Measurements from ENCODE around the gene CES3. TPM values are rescaled to one million over a fixed set of nuclear protein-coding genes. Genes with fewer than 3 reads are reported as not detected.

The CES3 gene
- total and polyA plus RNA-seq, 12 donors = 0.22 to 1.7 (median 0.67) TPM; not detected in 1

DNA sequence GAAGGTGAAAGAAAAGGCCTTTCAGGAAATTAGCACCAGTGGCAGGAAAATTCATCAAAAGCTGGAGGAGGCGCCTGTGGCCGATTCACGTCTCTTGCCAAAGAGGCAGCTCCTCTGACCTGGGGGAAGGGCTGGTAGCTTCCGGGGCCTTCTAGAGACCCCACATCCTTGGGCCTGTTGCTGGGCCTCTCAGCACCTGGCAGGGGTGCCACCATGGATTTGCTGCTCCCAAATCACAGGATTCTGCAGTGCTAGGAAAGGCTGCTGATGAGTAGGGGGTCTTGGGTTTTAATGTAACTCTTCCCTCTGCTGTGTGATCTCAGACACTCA, 56.3 kb downstream of the CES3 start:
- DNase-seq = peak in 1 of 7 donors; percentile 1
- Histone ChIP-seq H3K36me3 (replicated peaks in 1 of 2) (no peaks in the 10 kb centered on the region), H3K4me3 (no peak overlapping the region), H3K9me3 (replicated peaks in 1 of 3) (no peaks in the 10 kb centered on the region), H3K27ac (no peak overlapping the region), H3K27me3 (no peaks in the 10 kb centered on the region), H3K4me1 (replicated peaks in 1 of 2) (peaks cover 13% of the 10 kb centered on the region in 2 donors)
- 63 to 92% (median 88%) methylated on average over 4 of the region's 4 CpGs for WGBS, 4 donors
- intact Hi-C loops (cut with DNase I) = loop anchor here (5.0 to 10.0 kb wide), 2 partner anchors 137 to 140 kb away; partner anchors contain the start of genes FBXL8 (in 2 of the 2), TRADD (in 2 of the 2) and B3GNT9 (in 1 of the 2)
- TF ChIP-seq POLR2A (IDR thresholded peaks at IDR 0.05) = no peak
- TF ChIP-seq, protein P1, sequence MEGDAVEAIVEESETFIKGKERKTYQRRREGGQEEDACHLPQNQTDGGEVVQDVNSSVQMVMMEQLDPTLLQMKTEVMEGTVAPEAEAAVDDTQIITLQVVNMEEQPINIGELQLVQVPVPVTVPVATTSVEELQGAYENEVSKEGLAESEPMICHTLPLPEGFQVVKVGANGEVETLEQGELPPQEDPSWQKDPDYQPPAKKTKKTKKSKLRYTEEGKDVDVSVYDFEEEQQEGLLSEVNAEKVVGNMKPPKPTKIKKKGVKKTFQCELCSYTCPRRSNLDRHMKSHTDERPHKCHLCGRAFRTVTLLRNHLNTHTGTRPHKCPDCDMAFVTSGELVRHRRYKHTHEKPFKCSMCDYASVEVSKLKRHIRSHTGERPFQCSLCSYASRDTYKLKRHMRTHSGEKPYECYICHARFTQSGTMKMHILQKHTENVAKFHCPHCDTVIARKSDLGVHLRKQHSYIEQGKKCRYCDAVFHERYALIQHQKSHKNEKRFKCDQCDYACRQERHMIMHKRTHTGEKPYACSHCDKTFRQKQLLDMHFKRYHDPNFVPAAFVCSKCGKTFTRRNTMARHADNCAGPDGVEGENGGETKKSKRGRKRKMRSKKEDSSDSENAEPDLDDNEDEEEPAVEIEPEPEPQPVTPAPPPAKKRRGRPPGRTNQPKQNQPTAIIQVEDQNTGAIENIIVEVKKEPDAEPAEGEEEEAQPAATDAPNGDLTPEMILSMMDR (IDR thresholded peaks at IDR 0.05) = no peak

DNA sequence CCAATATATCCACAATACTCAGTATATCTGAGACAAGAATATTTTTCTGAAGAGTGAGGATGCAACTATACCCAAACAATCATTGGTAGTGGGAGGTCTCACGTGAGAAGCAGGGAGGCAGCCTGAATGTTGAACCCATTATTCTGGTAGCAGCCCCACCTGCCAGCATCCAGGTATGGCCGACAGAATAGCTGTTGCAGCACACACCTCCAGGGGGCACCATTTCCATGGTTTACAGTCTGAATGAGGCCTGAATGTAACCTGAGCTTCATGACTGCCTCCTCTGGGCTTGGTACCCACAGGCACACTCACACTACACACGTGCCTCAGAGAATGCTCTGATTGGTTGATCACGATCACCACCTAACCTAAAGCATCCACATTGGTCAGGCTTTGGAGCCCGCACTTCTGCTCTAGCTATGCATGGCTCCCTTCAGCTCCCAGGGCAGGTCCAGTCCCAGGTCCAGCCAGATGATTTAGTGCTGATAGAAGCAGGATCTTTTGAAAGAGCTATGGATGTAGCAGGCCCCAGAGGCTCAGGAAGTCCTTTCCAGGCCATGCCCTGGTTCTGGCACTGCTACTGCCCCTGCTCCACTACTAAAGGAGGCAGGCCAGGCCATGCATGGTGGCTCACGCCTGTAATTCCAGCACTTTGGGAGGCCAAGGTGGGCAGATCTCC, 56.9 kb downstream of the CES3 start:
- TF ChIP-seq, protein P1 (IDR thresholded peaks at IDR 0.05) = peak; percentile 40 to 81 (median 75)
- no peak for TF ChIP-seq POLR2A (IDR thresholded peaks at IDR 0.05)
- Histone ChIP-seq H3K4me3 (no peak overlapping the region), H3K4me1 (replicated peaks in 1 of 2) (peaks cover 13% of the 10 kb centered on the region in 2 donors), H3K27ac (no peak overlapping the region), H3K36me3 (replicated peaks in 1 of 2) (no peaks in the 10 kb centered on the region), H3K27me3 (no peaks in the 10 kb centered on the region), H3K9me3 (replicated peaks in 1 of 3) (no peaks in the 10 kb centered on the region)
- DNase-seq = peak; percentile 77 to 91 (median 87)
- intact Hi-C loops (cut with DNase I) = loop anchor here (5.0 to 10.0 kb wide), 2 partner anchors 137 to 139 kb away; partner anchors contain the start of genes FBXL8 (in 2 of the 2), TRADD (in 2 of the 2) and B3GNT9 (in 1 of the 2)
- 27 to 37% (median 34%) methylated on average over 4 to 6 of the region's 6 CpGs for WGBS, 4 donors

DNA sequence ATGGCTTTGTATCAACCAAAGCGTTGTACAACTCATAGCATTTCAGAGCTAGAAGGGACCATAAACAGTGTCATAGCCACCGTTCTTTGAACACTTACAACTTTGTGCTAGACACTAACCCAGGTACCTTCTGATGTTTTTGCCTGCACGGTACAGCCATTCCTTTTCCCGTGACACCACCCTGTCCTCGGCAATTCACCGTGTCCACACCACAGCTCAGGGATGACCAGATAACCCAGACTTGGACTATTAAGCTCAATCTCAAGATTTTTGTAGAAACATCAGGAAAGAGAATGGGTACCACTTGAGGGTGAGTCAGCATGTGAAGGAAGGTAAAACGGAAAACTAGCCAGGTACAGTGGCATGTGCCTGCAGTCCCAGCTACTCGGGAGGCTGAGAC, 58.1 kb downstream of the CES3 start:
- TF ChIP-seq, protein P1 (IDR thresholded peaks at IDR 0.05) = no peak
- no peak for TF ChIP-seq POLR2A (IDR thresholded peaks at IDR 0.05)
- H3K9me3 ChIP-seq (replicated peaks in 1 of 3) = no peaks in the 10 kb centered on the region
- H3K4me1 ChIP-seq (replicated peaks in 1 of 2) = peaks cover 3% of the 10 kb centered on the region in 2 donors
- H3K27me3 ChIP-seq = no peaks in the 10 kb centered on the region
- WGBS, 4 donors = 81 to 91% (median 84%) methylated on average over 8 of the region's 8 CpGs
- H3K36me3 ChIP-seq (replicated peaks in 1 of 2) = no peaks in the 10 kb centered on the region
- intact Hi-C loops (cut with DNase I) = loop anchor here (5.0 to 10.0 kb wide), 2 partner anchors 136 to 138 kb away; partner anchors contain the start of genes FBXL8 (in 2 of the 2), TRADD (in 2 of the 2) and B3GNT9 (in 1 of the 2)
- H3K27ac ChIP-seq = no peak overlapping the region
- no peak overlapping the region for H3K4me3 ChIP-seq
- DNase-seq = peak in 2 of 7 donors; percentile 2 to 9

DNA sequence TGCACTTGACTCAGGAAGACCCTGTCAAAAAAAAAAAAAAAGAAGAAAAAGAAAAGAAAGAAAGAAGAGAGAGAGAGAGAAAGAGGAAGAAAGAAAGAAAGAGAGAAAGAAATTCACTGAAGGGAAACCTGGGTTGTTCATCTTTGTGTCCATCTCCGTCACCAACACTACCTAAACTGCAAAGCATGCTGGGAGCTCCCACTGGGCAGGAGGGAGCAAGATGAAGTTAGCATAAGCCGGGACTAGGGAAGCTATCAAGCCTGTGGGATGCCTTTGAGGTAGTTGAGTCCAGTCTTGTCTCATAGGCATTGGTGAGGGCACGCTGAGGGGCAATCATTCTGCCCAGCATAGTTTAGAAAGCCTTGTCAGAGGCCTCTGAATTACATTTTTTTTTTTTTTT, 60.3 kb downstream of the CES3 start:
- H3K9me3 ChIP-seq (replicated peaks in 1 of 3) = no peaks in the 10 kb centered on the region
- no peaks in the 10 kb centered on the region for H3K36me3 ChIP-seq (replicated peaks in 1 of 2)
- H3K4me1 ChIP-seq (replicated peaks in 1 of 2) = no peaks in the 10 kb centered on the region
- intact Hi-C loops (cut with DNase I) = no loop called here
- no peak overlapping the region for H3K27ac ChIP-seq
- WGBS, 4 donors = 72 to 91% (median 87%) methylated on average over 3 of the region's 3 CpGs
- peak in 3 of 7 donors; percentile 1 to 9 (median 3) for DNase-seq
- TF ChIP-seq, protein P1 (IDR thresholded peaks at IDR 0.05) = no peak
- no peak for TF ChIP-seq POLR2A (IDR thresholded peaks at IDR 0.05)
- H3K4me3 ChIP-seq = no peak overlapping the region
- no peaks in the 10 kb centered on the region for H3K27me3 ChIP-seq
